ENCODE results near the gene KRTAP10-11. TPM values are rescaled to one million over a fixed set of nuclear protein-coding genes. Genes with fewer than 3 reads are reported as not detected.
"Not testable (repeated sequence)": the region's sequence is repeated elsewhere in the genome, so short reads cannot be mapped to it uniquely, and the experiment has no call there.

Gene KRTAP10-11
- total RNA-seq, 1 donor from 2014 or later = 0.69 TPM

DNA sequence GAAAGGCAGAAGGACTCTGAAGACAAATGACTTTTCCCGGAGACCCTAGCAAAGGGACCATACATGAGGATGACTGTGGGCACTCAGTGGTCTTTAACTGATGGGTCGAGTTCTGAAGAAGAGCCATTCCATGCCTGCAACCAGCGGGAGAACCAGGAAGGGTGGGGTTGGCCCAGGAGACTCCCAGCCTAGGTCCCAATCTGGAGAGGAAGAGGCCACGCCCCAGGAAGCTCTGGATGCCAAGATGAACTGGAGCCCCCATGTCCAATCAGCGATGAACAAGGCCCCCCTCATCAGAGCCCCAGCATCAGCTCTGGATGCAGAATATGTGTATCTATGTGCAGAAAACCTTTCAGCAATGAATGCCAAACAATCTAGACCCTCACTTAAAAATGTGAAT lies 5.5 kb upstream of the KRTAP10-11 start:
- DNase-seq = no peak

DNA sequence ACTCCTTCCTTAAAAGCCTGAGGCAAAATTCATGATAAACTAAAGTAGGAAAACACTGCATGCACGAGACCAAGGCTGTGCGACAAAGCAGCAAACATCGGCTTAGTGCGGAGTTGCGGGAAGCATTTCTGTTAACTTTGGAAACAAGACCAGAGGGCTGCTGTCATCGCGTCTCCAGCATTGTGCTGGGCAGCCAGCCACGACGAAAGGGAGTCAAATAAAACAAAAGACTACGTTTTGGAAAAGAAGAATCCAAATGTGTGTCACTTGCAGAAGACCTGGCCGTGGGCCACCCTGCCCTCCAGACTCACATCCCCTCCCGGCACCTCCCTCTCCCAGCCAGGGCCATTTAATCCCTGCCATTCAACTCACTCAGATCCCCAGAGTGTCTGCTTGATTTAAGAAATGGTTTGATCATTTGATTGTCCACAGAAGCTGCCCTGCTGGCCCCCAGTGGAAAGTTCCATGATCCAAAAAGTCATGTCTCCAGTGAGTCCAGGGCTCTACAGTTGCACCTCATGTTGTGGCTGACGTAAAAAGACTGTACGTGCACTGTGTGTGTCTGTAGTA lies 2.4 kb upstream of the KRTAP10-11 start:
- no peak for DNase-seq

DNA sequence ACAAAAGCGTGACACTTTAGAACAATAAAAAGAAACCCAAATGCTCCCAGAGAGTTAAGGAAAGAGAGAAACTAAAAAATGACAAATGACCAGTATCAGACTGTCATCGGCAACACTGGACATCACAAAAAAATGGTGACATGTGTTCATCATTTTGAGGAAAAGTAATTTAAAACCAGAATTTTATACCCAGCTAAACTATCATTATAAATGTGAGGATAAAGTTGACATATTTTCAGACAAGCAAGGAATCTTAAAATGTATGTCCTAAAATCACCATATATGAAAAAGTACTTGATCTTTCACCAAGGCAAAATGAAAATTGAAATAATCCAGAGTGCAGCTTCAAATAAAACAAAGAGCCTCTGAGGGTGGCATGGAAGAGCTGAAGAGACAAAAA lies 1.3 kb upstream of the KRTAP10-11 start:
- no peak for DNase-seq

DNA sequence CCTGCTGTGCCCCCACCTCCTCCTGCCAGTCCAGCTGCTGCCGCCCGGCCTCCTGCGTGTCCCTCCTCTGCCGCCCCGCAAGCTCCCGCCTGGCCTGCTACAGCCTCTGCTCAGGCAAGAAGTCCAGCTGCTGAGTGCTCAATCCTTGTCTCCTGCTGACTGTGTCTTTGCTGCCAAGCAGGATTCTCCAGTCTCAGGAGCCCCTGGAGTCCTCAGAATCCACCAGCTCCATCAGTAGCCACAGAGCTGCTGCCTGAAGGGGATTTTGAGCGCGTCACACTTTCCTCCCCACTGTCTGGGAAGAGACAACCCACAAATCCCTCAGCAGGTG lies 973 bp downstream of the KRTAP10-11 start:
- DNase-seq = no peak

DNA sequence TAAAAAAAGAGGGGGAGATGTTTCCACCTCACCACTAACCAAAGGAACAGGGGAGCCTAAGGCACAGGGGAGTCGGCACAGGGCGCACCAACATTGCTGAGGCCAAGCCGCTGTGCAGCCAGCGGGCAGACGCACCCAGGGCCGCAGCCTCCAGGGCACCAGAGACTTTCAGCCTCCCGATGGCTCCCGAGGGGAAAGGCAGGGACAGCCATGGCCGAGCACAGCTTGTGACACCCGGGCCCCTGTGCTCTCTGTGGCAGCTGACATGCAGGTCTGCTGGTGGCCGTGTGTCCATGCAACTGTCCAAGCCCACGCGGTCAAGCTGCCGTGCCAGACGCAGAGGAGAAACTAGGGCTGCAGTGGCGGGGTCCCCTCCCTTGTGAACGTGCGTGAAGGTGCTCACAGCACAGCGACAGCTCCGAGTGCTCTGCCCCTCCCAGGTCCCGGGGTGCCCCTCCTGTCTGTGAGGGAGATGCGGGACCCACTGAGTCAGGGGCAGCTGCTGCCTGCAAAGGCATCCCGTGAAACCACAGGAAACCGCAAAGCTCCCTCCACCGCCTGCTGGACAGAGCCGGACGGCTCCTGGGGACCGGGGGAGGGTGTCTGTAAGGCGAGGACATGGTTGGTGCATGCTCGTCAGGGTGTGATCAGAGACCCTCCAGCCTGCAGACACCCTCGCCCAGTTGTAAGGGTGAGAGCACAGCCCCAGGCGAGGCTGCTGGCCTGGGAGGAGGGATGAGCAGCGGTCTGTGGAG lies 2.5 kb downstream of the KRTAP10-11 start:
- DNase-seq = no peak

DNA sequence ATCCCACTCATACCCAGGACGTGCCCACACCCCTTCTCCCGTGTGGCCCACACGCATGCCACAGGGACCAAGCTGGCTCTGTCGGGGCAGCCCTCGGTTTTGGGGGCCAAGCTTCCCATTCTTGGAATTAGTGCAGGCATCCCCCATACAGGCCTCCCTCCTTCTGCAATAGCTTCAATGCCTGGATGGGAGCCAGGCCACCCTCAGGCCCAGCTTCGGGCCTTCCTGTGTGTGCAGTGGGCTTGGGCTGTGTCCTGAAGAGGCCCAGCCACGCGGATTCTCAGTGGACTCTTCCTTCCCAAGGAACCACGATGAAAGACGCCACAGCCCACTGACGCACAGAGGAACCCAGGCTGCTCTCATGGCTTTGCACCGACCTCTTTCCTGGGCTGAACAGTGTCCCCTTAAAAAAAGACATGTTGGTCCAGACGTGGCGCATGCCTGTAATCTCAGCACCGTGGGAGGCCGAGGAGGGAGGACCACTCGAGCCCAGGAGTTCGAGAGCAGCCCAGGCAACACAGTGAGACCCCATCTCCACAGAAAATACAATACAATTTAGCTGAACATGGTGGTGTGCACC lies 3.4 kb downstream of the KRTAP10-11 start:
- DNase-seq = no peak

DNA sequence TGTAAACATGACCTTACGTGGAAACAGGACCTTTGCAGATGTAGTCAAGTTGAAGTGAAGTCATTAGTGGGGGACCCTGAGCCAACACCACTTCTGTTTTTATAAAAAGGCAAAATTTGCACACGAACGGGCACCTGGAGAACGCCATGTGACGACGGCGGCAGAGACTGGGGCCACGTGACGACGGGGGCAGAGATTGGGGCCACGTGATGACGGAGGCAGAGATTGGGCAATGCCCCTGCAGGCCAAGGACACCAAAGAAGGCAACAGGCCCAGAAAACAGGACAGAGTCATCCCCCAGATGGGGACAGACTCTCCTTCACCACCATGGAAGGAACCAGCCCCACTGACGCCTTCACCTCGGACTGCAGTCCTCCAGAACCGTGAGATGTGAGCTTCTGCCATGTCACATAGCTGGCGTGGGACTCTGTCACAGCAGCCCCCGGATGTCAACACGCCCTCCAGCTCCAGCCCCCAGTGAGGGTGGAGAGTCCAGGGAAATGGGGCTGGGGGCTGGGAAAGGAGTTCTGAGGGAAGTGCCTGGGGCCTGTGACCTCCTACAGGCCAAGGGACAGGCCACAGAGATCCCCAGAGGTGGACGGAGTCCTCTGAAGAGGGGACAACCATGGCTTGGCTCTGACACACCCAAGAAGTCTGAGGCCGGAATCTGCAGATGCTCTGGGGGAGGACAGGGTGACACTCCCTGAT lies 4.2 kb downstream of the KRTAP10-11 start:
- DNase-seq = no peak

DNA sequence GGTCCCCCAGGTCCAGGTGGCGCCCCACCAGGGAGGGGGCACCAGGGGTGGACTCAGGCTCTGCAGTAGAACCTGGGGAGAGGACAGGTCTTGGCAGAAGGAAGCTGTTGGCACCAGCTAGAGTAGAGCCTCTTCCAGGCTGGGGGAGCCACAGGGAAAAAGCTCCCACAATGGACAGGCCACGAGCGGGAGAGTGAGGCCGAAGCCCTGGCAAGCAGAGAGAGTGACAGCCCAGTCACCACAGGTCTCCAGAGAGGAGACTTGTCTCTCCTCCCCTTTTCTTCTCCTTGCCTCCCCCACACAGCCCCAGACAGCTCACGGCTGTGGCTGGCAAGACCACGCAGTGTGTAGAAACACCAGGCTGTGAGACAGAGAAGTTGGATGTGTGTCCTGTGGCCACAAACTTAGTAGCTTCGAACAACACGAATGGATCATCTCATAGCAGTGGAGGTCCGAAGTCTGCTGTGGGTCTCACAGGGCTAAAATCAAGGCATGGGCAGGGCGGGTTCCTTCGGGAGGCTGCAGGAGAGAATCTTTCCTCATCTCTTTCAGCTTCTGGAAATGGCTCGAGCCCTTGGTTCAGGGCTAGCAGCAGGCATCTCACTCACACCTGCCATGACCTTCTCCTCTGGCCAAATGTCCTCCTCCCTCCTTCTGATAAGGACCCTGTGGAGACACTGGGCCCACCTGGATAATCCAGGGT lies 4.9 kb downstream of the KRTAP10-11 start:
- no peak for DNase-seq

DNA sequence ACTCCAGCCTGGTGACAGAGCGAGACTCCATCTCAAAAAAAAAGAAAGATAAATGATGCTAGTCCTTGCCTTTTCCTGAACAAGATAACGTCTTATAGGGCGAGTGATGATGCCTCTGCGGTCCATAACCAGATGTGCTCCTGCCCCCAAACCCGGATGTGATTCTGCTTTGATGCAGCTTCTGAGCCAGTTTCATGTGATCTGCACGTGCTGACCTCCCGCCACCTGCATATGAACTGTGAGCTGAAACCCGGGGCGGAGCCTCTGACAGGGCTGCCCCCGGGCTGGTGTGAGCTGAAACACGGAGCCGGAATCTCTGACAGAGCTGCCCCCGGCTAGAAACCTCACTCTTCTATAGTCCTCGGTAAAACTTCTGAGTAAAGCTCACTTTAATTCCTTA lies 6.9 kb downstream of the KRTAP10-11 start:
- no peak for DNase-seq

DNA sequence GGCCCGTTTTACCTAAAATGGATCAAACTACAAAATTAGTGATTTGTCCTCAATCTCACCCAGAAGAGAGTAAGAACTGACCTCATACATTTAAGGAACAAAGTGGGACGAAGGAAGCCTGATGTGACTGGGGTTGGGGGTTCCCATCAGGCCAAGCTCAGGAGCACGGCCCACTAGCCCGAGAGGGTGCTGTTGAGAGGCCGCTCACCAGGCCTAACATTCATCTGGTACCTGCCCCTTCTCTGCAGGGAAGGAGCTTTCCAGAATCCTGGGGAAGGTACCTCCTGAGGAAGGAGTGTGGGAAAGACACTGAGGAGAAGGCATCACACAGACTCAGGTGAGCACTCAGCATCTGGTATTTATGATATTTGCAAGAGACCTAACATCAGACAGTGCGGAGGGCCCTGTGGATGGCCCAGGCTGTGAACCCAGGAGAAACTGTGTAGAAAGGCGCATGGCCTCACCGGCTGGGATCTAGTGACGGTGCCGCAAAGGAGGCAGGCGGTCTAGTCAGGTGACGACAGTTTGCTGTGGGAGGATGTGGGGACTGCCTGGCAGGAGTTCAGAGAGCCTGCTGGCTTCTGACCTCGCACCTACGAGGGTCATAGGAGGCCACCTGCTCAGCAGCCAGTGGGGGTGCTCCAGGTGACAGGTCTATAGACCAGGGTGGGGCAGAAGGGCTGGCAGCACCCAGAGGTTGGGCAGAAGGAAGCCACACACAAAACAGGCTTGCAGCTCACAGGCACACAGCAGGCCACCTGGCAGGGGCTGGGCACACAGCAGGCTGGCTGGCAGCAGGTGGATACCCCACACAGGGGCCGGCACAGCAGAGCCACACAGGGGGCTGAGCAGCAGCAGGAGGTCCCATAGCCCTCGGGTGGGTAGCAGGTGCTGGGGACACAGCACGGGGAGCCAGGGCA lies 7.7 kb downstream of the KRTAP10-11 start:
- DNase-seq = no peak

DNA sequence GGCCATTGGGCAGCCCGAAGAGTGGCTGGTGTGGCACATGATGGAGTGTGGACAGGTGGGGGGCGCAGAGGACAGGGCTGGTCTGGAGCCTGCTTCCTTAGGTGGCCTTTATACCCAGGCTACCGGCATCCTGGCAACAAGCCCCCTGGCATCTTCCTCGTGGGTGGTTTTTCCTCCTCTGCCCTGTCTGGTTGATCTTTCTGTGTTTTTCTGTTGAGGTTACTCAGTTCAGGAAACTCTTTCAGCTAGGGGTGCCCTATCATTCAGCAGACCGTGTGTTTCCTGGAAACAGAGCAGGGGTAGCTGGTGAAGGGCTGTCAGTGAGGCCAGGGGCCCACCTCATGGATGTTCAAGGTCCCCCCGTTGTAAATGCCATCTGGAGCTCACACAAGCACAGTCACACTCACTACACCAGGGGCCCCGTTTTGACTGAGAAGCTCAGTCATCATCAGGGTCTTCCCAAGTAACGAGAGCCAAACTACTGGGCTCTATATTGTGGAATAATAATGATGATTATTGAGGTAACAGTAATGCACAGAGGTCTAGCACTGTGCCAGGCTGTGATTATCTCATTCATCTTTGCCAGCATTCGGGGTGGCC lies 8.5 kb downstream of the KRTAP10-11 start, which contains the start of gene KRTAP12-4:
Gene KRTAP12-4 (minus strand): TSS at position 84 of the 600 bp plus-strand sequence. CDS start 45 bp downstream, at position 39.
- DNase-seq = no peak

DNA sequence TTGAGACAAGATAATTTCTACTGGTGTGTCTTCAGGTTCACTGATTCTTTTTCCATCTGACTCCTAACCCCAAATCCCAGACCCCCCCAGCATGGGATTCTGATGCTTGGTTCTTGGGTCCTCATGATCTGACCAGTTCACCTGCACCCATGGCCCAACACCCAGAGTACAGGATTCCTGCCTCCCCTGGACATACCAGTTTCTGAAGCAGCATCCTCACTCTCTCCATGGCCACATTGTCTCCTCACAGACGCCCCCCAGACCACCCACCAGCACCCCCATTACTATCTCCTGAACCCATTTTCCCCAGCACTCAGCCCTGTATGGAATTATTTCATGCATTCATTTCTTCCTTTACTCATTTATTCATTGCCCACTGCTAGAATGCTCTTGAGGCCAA lies 10.7 kb downstream of the KRTAP10-11 start:
- DNase-seq = no peak

DNA sequence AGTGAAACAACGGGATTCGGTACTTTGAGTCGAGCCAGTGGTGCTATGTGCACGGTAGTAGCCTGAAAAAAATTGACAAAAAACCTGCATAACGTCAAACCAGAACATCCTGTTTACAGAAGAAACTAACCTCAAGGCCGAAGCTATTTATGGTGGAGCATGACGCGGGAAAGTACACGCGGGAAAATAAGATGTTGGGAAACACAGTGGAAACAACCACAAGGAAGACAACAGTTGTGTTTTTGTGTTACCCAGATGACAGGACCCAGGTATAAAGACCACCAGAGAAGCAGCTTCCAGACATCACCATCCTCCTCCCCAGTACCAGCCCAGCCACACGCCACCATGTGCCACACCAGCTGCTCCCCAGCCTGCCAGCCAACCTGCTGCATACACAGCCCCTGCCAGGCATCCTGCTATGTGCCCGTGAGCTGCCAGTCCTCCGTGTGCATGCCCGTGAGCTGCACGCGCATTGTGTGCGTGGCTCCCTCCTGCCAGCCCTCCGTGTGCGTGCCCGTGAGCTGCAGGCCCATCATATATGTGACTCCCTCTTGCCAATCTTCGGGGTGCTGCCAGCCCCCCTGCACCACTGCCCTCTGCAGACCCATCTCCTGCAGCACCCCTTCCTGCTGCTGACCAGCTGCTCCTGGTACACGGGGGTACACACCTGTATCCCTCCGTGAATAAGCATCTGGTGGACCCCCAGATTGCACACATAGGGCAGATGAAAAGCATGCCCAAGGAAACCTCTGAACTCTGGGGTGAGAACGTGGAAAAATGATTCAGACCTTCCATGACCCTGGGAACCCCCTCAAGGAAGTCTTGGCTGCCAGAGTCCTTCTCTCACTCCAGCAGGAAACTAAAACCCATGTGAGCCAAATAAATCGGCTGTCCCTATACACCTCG lies 11.7 kb downstream of the KRTAP10-11 start, which contains the start of gene KRTAP12-3:
Gene KRTAP12-3 (plus strand): TSS at position 298 of the 906 bp plus-strand sequence. CDS start 48 bp downstream, at position 346.
- DNase-seq = no peak

DNA sequence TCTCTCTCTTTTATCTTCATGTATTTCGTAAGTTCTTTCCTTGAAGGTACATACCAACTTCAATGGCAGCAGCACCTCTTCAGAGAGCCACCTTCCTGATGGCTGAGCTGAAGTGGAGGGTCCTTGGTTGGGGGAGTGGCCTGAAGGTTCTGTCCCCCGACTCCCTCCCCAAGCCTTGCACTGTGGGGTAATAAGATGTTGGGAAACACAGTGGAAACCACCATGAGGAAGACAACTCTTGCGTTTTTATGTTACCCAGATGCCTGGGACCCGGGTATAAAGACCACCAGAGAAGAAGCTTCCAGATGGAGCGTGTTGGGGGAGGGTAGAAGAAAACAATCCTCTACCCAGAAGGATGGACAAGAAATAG lies 12.3 kb downstream of the KRTAP10-11 start:
- no peak for DNase-seq

DNA sequence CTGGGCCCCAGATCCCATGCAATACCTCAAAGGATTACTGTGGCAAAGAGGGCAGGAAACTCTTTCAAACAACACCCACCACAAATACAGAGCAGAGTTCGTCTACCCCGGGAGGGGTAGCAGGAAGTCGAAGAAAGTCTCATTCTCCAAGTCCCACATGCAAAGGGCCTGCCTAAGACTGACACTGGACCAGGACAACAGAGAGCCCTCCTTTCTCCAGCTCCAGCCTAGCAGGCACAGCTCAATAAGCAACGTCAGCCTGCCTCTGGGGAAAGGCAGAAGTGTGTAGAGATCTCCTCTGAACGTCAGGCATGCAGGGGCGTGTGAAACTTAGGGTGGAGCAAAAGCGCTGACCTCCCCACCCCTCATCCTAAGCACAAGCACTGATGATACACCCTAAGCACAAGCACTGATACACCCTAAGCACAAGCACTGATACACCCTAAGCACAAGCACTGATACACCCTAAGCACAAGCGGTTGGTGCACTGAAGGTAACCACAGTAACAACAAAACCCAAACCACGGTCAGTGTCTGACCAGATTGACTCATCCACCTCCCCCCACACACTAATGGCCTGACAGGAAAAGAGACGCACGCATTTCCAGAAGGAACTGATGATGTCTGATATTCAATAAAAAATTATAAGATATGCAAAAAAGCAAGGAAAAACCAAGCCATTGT lies 12.8 kb downstream of the KRTAP10-11 start:
- no peak for DNase-seq

DNA sequence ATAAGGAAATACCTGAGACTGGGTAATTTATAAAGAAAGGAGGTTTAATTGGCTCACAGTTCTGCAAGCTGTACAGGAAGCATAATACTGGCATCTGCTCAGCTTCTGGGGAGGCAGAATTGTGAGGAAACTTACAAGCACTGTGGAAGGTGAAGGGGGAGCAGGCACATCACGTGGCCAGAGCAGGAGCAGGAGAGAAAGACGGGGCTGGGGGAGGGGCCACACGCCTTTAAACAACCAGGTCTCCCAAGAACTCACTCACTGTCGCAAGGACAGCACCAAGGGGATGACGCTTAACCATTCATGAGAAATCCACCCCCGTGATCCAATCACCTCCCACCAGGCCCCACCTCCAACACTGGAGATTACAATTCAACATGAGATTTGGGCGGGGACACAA lies 15.4 kb downstream of the KRTAP10-11 start:
- not testable (repeated sequence) for DNase-seq

DNA sequence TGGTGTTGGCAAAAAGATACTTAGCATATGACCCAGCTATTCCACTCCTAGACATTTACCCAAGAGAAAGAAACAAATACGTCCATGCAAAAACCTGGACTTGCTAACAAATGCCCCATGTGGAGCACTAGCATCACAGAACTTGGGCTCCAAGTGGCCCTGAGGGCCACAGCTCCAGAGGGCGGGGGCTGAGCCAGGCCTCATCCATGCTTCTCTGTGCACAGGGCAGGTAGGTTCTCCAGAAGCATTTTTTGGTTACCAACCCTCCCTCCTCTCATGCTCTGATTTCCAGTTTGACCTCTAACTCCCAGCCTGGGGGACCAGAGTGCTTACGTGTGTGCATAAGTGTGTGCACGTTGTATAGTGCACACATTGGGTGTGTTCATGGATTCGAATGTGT lies 18.5 kb downstream of the KRTAP10-11 start:
- DNase-seq = no peak

DNA sequence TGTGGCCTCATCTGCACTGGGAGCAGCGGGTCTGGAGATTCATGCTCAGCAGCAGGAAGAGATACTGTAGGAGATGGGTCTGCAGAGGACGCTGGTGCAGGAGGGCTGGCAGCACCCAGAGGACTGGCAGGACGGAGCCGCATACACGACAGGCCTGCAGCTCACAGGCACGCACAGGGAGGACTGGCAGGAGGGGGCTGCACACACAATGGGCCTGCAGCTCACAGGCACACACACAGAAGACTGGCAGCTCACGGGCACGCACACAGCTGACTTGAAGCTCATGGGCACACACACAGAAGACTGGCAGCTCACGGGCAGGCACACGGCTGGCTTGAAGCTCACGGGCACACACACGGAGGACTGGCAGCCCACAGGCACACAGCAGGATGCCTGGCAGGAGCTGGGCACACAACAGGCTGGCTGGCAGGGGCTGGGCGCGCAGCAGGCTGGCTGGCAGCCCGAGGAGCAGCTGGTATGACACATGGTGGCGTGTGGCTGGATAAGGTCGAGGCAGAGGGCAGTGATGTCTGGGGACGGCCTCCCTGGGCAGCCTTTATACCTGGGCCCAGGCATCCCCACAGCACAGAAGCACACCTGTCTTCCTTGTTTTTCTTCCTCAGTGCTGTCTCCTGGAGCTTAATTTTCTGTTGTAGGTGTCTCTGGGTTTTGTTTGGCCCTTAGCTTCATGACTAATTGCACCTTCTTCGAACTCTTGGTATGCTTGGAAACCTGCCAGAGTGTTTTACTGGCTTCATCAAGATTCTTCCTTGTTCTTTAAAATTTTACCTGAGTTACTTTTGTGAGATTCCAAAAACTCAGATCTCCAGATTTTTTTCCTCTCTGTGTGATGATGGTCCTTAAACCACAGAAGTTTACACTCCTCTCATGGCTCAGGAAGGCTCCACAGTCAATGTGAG lies 20.4 kb downstream of the KRTAP10-11 start, which contains the start of gene KRTAP12-2:
Gene KRTAP12-2 (minus strand): TSS at position 527 of the 920 bp plus-strand sequence. CDS start 41 bp downstream, at position 486.
- DNase-seq = no peak

All from skin of body (tissue), 2 donors.